MM.1S (cell line): Measurements from ENCODE around the gene RUSC1.

Source experiments
- CTCF ChIP-seq: fragments of 300-600 bp; sonication (generic); IDR thresholded peaks from 2 replicates; pipeline ENCODE4 v1.5.1; 2016; ENCODE audit warnings: antibody characterized with exemption, low read length, mixed read lengths
- EZH2 ChIP-seq: fragments of 300-600 bp; sonication (generic); optimal IDR thresholded peaks from 2 replicates; pipeline ENCODE3; 2017; ENCODE audit warnings: low read depth, mild to moderate bottlenecking, antibody characterized with exemption, low read length, mixed read lengths

- TF ChIP-seq CTCF (no peak; the same call in 1 of the 2 replicates), EZH2 (no peak)
Observed at GRCh38 chr1:155278689-155279160, 42.0 kb upstream of the RUSC1 start.
